H9 (cell line): Measurements from ENCODE around the gene MDFIC. TPM values are rescaled to one million over a fixed set of nuclear protein-coding genes. Genes with fewer than 3 reads are reported as not detected.

ENCODE experiments used
- DNase-seq: peaks from one replicate; pipeline ENCODE4 v3.0.0-alpha.2; 2017
- H2AFZ ChIP-seq: one replicate; pipeline ENCODE4 v1.6.1; 2013; ENCODE audit warnings: mild to moderate bottlenecking, low read length, control low read depth, moderate library complexity
- H2AK5ac ChIP-seq: 2 replicates; pipeline ENCODE4 v1.6.1; 2013; ENCODE audit warnings: low read length, control low read depth, mixed read lengths; ENCODE audit not compliant: insufficient read length
- H2BK120ac ChIP-seq: one replicate; pipeline ENCODE4 v1.6.1; 2013; ENCODE audit warnings: low read depth, mild to moderate bottlenecking, low read length, control low read depth, inconsistent platforms; ENCODE audit not compliant: poor library complexity, severe bottlenecking
- H2BK12ac ChIP-seq: 2 replicates; pipeline ENCODE4 v1.6.1; 2013; ENCODE audit warnings: low read length, control low read depth, mixed read lengths, low read depth; ENCODE audit not compliant: insufficient read length
- H2BK15ac ChIP-seq: 2 replicates; pipeline ENCODE4 v1.6.1; 2013; ENCODE audit warnings: low read depth, low read length, control low read depth
- H2BK20ac ChIP-seq: one replicate; pipeline ENCODE4 v1.6.1; 2013; ENCODE audit warnings: low read depth, mild to moderate bottlenecking, low read length, control low read depth, inconsistent platforms; ENCODE audit not compliant: poor library complexity, severe bottlenecking
- H2BK5ac ChIP-seq: 2 replicates; pipeline ENCODE4 v1.6.1; 2013; ENCODE audit warnings: low read length, control low read depth, mixed read lengths; ENCODE audit not compliant: insufficient read length
- H3K14ac ChIP-seq: 2 replicates; pipeline ENCODE4 v1.6.1; 2013; ENCODE audit warnings: low read length, control low read depth; ENCODE audit not compliant: insufficient read depth
- H3K18ac ChIP-seq: 2 replicates; pipeline ENCODE4 v1.6.1; 2013; ENCODE audit warnings: low read depth, mild to moderate bottlenecking, mixed read lengths, low read length, control low read depth; ENCODE audit not compliant: insufficient read length
- H3K23ac ChIP-seq: 2 replicates; pipeline ENCODE4 v1.6.1; 2013; ENCODE audit warnings: low read length, control low read depth, mixed read lengths, low read depth; ENCODE audit not compliant: insufficient read length
- H3K23me2 ChIP-seq: 2 replicates; pipeline ENCODE4 v1.6.1; 2013; ENCODE audit warnings: low read depth, mild to moderate bottlenecking, mixed read lengths, low read length, control low read depth; ENCODE audit not compliant: insufficient read length, poor library complexity, severe bottlenecking
- H3K27ac ChIP-seq: 2 replicates; pipeline ENCODE4 v1.5.1; 2013; ENCODE audit warnings: low read length, control low read depth, mixed read lengths, low read depth; ENCODE audit not compliant: insufficient read length
- H3K27me3 ChIP-seq: 2 replicates; pipeline ENCODE4 v1.6.1; 2013; ENCODE audit warnings: low read length, control low read depth, inconsistent platforms; ENCODE audit not compliant: insufficient read depth
- H3K4ac ChIP-seq: 2 replicates; pipeline ENCODE4 v1.6.1; 2013; ENCODE audit warnings: low read depth, mild to moderate bottlenecking, control low read depth, inconsistent platforms, low read length, moderate library complexity
- H3K4me1 ChIP-seq: 2 replicates; pipeline ENCODE4 v1.6.1; 2013; ENCODE audit warnings: low read length, control low read depth, inconsistent platforms; ENCODE audit not compliant: insufficient read depth
- H3K4me2 ChIP-seq: 2 replicates; pipeline ENCODE4 v1.6.1; 2013; ENCODE audit warnings: low read length, control low read depth, mixed read lengths; ENCODE audit not compliant: insufficient read length, insufficient read depth
- H3K56ac ChIP-seq: 2 replicates; pipeline ENCODE4 v1.6.1; 2013; ENCODE audit warnings: low read depth, mild to moderate bottlenecking, mixed read lengths, low read length, control low read depth; ENCODE audit not compliant: insufficient read length
- H3K79me1 ChIP-seq: 2 replicates; pipeline ENCODE4 v1.6.1; 2013; ENCODE audit warnings: low read depth, mild to moderate bottlenecking, moderate library complexity, low read length, control low read depth, inconsistent platforms; ENCODE audit not compliant: insufficient read depth, poor library complexity, severe bottlenecking
- H3K79me2 ChIP-seq: 2 replicates; pipeline ENCODE4 v1.6.1; 2013; ENCODE audit warnings: low read length, control low read depth, inconsistent platforms; ENCODE audit not compliant: insufficient read depth
- H3K9ac ChIP-seq: 2 replicates; pipeline ENCODE4 v1.6.1; 2013; ENCODE audit warnings: low read length, control low read depth, mixed read lengths; ENCODE audit not compliant: insufficient read length; ENCODE audit errors: extremely low read depth
- H3K9me3 ChIP-seq: one replicate; pipeline ENCODE4 v1.6.1; 2013; ENCODE audit warnings: low read depth, low read length, inconsistent platforms; ENCODE audit not compliant: control insufficient read depth
- H3T11ph ChIP-seq: one replicate; pipeline ENCODE4 v1.6.1; 2013; ENCODE audit warnings: mild to moderate bottlenecking, low read length, control low read depth, inconsistent platforms
- H4K20me1 ChIP-seq: one replicate; pipeline ENCODE4 v1.6.1; 2013; ENCODE audit not compliant: control insufficient read depth, insufficient read length, insufficient read depth
- H4K5ac ChIP-seq: 2 replicates; pipeline ENCODE4 v1.6.1; 2013; ENCODE audit warnings: low read depth, mild to moderate bottlenecking, mixed read lengths, low read length, control low read depth; ENCODE audit not compliant: insufficient read length
- H4K8ac ChIP-seq: replicated peaks from 2 replicates; pipeline ENCODE4 v1.6.1; 2013; ENCODE audit warnings: low read length, control low read depth, mixed read lengths, low read depth; ENCODE audit not compliant: insufficient read length
- H4K91ac ChIP-seq: 2 replicates; pipeline ENCODE4 v1.6.1; 2013; ENCODE audit warnings: low read depth, mild to moderate bottlenecking, moderate library complexity, mixed read lengths, low read length, control low read depth; ENCODE audit not compliant: insufficient read length
- H3K27ac Mint-ChIP-seq, 3 experiments: 2 replicates in 2 of 3; 3 replicates in 1 of 3; pipeline ENCODE4 v1.8.0; 2020 to 2021; ENCODE audit warnings: mixed read lengths in 3 of 3, mild to moderate bottlenecking in 1 of 3, moderate library complexity in 1 of 3
- H3K27me3 Mint-ChIP-seq: 2 replicates; pipeline ENCODE4 v1.8.0; 2021; ENCODE audit warnings: low read depth, mild to moderate bottlenecking, moderate library complexity, mixed read lengths
- H3K36me3 Mint-ChIP-seq, 3 experiments: 2 replicates in 2 of 3; 3 replicates in 1 of 3; pipeline ENCODE4 v1.8.0; 2020 to 2021; ENCODE audit warnings: low read depth in 3 of 3, mixed read lengths in 3 of 3; ENCODE audit not compliant: insufficient read depth in 1 of 3
- H3K4me1 Mint-ChIP-seq, 2 experiments: 2 replicates each; pipeline ENCODE4 v1.8.0; 2020; ENCODE audit warnings: mixed read lengths in 2 of 2
- H3K4me3 Mint-ChIP-seq, 2 experiments: 2 replicates in 1 of 2; 3 replicates in 1 of 2; pipeline ENCODE4 v1.8.0; 2020 to 2021; ENCODE audit warnings: mild to moderate bottlenecking in 2 of 2, mixed read lengths in 2 of 2, moderate library complexity in 1 of 2
- H3K9me3 Mint-ChIP-seq, 2 experiments: 2 replicates in 1 of 2; 3 replicates in 1 of 2; pipeline ENCODE4 v1.8.0; 2020; ENCODE audit warnings: mild to moderate bottlenecking in 2 of 2, mixed read lengths in 2 of 2, moderate library complexity in 1 of 2
- CTCF ChIP-seq: fragments of 200-600 bp; sonication (generic); conservative IDR thresholded peaks from 3 replicates; pipeline ENCODE4 v1.8.0; 2021; ENCODE audit warnings: antibody characterized with exemption, mild to moderate bottlenecking
- WGBS: extraction: QIAGEN DNeasy Blood & Tissue Kit; methylation state at CpG from one replicate; pipeline ENCODE4 v1.1.7; 2013; ENCODE audit warnings: missing lambda C conversion rate, low lambda C conversion rate, mixed read lengths; ENCODE audit not compliant: insufficient read length; ENCODE audit errors: extremely low coverage; 5-methylcytosine and 5-hydroxymethylcytosine counted together
- total RNA-seq: library from RNA; stranded (reverse); gene quantifications from 2 replicates; pipeline ENCODE4 v1.2.1, GENCODE V29; 2021

The MDFIC gene
- total RNA-seq, 1 experiment from 2014 or later = 2.0 TPM

- H3K4me1 ChIP-seq = no peaks in the 10 kb centered on the region; the same call in 1 of the 2 replicates
- no peak overlapping the region for H3K27ac ChIP-seq
- H2BK20ac ChIP-seq = no peak overlapping the region
- peak; percentile 36; the same call in 1 of the 3 replicates for TF ChIP-seq CTCF
- H3K14ac ChIP-seq = no peak overlapping the region
- H2BK15ac ChIP-seq = no peak overlapping the region
- no peak overlapping the region for H4K91ac ChIP-seq
- no peak overlapping the region for H3K56ac ChIP-seq
- no peaks in the 10 kb centered on the region for H3K9me3 Mint-ChIP-seq
- no peak overlapping the region for H3K18ac ChIP-seq
- H2AFZ ChIP-seq = no peak overlapping the region
- no peak overlapping the region for H3K27ac Mint-ChIP-seq
- no peaks in the 10 kb centered on the region for H3K23me2 ChIP-seq
- no peaks in the 10 kb centered on the region for H3K79me1 ChIP-seq
- no peak overlapping the region for H2AK5ac ChIP-seq
- H3K9me3 ChIP-seq = no peaks in the 10 kb centered on the region
- no peak overlapping the region for H3K23ac ChIP-seq
- H4K8ac ChIP-seq = no peak overlapping the region
- no peak overlapping the region for H4K5ac ChIP-seq
- no peak overlapping the region for H3T11ph ChIP-seq
- no peak overlapping the region for H3K4me2 ChIP-seq
- no CpG with 5 or more reads among the region's 5 CpGs for WGBS
- no peaks in the 10 kb centered on the region for H3K27me3 ChIP-seq
- H2BK12ac ChIP-seq = no peak overlapping the region
- H4K20me1 ChIP-seq = no peaks in the 10 kb centered on the region
- H3K9ac ChIP-seq = no peak overlapping the region
- DNase-seq = no peak
- no peaks in the 10 kb centered on the region for H3K79me2 ChIP-seq
- H3K4me1 Mint-ChIP-seq = peaks cover 4 to 10% of the 10 kb centered on the region in 2 experiments; a peak in 3 of 4 replicates
- no peak overlapping the region for H3K4ac ChIP-seq
- no peaks in the 10 kb centered on the region for H3K36me3 Mint-ChIP-seq
- no peak overlapping the region for H3K4me3 Mint-ChIP-seq
- no peak overlapping the region for H2BK5ac ChIP-seq
- H3K27me3 Mint-ChIP-seq = 0 out of 2 replicates have a peak, but pooled peaks cover 2% of the 10 kb centered on the region
- no peak overlapping the region for H2BK120ac ChIP-seq
Measured at GRCh38 chr7:115032715-115033703, 111.1 kb downstream of the MDFIC start.
